GM19023 (cell line): ENCODE data around the gene BMPR1A.
"Not testable (repeated sequence)": the region's sequence is repeated elsewhere in the genome, so short reads cannot be mapped to it uniquely, and the experiment has no call there.

ENCODE experiments used
- ATAC-seq: cut with Tn5 transposase; IDR thresholded peaks from one replicate; pipeline ENCODE4 v1.9.1; 2021; ENCODE audit warnings: mild to moderate bottlenecking, moderate library complexity; ENCODE audit not compliant: unreplicated experiment

The BMPR1A gene

DNA sequence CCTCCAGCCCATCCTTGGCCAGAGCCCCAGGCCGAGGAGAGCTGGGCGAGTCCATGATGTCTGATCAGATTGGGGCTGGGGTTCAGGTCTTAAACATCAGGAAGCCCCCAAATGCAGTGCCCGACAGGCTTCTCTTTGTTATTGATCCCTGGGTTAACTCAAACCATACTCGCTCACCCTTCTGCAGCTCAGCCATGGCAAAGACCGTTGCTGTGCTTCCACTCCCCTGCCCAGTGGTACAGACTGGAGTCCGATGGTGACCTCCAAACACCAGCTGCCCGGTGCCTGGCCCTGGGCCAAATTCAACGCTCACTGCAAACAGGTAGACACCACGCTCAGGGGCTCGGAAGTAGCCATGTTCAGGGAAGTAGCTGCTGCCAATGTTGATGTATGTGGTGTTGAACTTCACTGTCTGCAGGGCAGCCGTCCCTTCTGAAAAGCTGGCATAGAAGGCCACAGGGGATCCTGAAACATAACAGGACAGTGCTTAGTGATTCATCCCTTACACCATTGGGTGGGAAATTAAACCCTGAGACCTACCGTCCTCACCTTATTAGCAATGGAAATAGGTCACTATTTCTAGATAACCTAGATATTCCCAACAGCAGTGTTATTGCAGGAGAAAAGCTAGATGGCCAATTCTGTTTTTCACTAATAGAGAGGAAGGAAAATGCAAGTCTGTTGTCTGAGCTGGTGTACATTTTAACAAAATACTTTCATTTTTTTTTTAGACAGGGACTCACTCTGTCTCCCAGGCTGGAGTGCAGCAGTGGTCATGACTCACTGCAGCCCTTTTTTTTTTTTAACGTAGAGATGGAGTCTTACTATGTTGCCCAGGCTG is 180.5 kb downstream of the BMPR1A start:
- ATAC-seq = no peak

DNA sequence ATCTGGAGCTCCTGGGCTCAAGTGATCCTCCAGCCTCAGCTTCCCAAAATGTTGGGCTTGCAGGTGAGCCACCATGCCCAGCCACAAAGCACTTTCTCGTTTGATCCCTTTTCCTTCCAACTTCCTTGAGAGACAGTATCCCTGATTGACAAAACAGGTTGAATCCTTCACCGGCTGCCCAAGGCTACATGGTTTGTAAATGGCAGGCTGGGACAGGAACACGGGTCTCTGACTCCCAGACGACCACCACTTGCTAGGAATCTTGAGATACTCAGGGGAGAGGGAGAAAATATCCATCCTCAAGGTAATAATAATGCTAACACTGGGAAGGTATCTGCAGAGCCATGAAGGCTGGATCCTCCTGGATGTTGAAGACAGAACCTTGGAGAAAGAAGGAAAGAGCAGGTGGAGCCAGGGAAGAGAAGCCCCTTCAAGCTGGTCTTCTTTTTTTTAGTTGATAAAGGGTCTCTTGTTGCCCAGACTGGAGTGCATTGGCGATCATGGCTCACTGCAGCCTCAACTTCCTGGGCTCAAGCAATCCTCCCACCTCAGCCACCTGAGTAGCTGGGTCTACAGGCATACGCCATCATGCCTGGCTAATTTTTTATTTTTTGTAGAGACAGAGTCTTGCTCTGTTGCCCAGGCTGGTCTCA is 181.2 kb downstream of the BMPR1A start:
- ATAC-seq = no peak

DNA sequence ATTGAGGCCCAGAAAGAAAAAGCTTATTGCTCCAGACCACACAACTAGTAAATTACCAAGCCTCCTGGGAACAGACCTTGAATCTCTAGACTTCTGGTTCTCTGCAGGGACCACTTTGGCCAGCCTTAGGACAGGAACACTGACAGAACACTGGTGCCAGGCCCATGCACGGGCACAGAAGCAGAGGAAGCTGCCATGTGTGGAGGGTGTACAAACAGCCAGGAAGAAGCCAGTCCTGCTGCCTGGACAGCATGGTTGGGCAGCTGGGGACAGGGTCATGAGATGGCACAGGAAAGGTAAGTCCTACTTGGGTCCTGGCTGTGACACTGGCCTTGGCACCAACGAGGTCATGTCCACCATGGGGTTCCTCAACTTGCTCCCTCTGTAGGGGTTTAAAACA is 181.8 kb downstream of the BMPR1A start:
- no peak for ATAC-seq

DNA sequence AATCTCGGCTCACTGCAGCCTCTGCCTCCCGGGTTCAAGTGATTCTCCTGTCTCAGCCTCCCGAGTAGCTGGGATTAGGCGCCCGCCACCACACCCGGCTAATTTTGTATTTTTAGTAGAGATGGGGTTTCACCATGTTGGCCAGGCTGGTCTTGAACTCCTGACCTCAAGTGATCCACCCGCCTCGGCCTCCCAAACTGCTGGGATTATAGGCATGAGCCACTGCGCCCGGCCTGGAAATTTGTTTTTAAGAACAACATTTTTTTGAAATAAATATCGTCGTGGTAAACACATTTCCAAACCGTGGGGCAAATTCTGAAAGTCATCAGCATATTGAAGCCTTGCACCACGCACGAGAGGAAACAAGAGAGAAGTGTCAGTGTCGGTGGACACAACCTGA is 183.7 kb downstream of the BMPR1A start:
- ATAC-seq = not testable (repeated sequence)

DNA sequence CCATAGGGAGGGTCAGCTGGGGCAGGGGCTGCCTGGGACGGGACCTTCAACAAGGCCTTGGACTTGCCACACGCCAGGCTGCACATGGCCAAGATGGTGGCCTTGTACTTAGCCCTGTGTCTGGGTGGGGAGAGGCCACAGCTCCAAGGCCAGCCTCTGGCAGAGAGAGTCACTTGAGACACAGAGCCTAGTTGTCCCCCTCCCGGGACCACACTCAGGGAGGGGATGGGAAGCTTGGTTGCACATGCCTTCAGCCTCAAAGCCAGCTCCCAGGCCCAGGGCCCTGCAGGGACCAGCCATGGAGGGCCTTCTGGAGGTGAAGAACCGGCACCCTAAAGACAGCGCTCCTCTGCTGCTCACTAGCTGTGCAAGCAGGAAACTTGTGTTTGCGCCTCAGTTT is 184.3 kb downstream of the BMPR1A start:
- ATAC-seq = no peak

DNA sequence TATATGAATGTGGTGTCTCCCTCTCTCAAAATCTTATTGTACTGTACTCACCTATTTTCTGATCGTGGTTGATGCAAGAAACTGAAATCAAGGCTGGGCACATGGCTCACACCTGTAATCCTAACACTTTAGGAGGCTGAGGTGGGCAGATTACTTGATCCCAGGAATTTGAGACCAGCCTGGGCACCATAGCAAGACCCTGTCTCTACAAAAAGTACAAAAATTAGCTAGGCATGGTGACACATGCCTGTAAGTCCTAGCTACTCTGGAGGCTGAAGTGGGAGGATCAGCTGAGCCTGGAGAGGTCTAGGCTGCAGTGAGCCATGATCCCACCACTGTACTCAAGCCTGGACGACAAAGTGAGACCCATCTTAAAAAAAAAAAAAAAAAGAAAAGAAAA is 185.0 kb downstream of the BMPR1A start:
- no peak for ATAC-seq

DNA sequence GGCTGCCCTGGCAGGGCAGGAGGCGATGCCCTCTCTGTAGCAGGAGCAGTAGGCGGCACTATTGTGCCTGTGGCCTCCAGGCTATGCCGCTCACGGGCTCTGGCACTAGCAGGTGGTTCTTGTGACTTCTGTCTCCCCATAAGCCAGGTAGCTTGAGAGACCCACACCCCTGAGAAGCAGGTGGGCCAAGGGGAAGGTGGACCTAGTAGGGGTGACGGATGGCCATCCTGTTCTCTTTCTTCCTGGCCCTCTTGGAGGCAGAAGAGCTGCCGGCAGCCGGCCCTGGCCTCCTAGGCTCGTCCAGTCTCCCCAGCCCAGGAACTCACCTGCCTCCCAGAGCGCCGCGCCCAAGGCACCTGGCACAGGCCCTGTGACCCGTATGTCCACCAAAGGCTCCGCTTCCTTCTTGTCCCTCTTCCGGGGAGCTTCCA is 185.6 kb downstream of the BMPR1A start:
- no peak for ATAC-seq

DNA sequence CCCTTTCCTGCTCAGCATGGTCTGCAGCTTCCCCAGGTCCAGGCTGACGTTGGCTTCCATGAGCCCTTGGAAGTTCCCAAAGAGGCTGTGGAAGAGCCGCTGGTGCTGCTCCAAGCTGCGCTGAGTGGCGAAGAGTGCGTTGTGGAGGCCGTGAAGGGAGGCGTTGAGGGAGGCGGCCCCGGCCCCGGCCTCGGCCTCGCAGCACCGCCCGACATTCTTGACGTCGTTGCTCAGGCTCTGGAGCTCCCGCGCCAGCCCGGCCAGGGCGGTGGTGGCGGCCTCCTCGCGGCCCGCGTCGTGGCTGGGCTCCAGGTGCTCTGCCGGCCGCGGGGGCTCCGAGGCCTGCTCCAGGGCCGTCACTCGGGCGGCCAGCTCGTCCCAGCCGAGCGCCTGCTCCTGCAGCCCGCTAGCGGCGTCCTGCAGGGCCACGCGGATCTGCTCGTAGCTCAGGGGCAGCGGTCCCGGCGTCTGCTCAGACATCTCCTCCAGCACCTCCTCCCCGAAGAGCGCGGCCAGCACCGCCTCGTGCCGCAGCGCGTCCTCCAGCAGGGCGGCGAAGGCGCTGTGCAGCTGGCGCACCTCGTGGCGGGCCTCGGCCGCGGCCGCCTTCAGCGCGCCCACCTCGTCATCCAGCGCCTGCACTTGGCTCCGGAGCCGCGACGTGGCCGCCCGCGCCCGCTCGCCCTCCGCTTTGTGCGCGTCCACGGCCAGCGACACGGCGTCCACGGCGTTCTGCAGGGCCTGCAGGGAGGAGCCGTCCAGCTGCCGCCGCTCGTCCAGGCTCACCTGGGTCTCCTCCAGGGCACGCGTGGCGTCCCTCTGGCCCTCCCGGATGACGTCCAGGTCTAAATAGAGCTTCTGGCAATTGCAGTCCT is 186.3 kb downstream of the BMPR1A start:
- ATAC-seq = no peak

DNA sequence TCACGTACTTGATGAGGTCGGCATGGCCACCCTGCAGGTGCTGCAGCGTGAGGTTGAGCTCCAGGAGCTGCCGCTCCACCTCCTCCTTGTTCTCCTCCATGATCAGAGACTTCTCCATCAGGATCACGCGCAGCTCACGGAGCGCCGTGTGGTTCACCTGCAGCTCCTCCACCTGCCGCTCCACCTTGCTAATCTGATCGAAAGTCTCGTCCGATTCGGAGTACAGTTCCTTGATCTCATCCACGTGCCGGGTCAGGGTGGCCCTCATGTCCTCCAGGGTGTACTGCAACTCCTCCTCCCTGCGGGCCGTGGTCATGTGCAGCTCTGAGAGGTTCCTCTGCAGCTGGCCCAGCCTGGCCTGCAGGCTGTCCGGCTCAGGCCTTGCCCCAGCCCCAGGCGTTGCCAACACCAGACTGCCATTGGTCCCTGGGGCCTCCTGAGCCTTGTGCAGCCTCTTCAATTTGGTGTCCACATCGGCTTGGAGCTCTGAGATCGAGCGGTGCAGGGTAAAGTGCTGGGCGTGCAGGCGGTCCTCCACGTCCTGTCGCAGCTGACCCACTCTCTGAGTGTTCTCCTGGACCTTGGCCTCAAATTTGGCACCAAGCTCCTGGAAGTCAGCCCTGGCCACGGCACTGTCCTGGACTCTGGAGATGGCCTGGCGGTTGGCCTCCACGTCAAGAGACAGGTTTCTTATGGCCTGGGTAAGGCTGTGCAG is 187.1 kb downstream of the BMPR1A start:
- ATAC-seq = no peak

DNA sequence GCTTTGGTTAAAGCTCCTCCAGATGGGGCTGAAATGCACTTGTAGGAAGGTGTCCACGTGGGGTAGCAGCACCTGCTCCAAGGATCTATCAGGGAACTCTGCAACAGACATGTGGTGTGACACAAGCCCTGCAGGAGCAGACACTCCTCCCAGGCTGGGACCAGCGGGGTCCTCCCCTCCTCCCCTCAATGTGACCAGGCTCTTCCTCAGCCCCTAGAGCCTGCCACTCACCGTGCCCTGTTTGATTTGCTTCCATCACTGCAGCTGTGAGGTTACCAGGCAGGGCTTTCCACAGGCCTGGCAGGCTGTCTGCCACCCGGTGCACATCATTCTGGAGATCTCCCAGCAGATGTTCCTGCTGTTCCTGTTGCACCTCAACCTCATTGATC is 187.6 kb downstream of the BMPR1A start:
- no peak for ATAC-seq

DNA sequence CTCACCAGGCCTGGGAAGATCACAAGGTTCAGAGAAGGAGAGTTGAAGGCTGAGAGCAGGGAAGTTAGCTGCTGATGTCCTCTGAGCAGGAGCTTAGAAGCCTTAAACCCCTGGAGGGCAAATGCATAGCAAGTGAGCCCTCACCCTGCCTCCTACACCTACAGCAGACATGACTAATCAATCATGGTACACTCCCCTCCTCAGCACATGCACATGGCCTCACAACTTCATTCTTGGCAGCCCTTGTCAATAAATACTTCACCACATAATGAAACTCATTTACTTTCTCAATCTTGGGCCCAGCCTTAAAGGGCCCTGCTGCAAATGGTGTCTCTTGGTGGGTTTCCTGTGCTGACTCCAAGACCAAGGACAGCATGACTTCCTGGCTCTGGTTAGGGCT is 188.1 kb downstream of the BMPR1A start:
- ATAC-seq = no peak

DNA sequence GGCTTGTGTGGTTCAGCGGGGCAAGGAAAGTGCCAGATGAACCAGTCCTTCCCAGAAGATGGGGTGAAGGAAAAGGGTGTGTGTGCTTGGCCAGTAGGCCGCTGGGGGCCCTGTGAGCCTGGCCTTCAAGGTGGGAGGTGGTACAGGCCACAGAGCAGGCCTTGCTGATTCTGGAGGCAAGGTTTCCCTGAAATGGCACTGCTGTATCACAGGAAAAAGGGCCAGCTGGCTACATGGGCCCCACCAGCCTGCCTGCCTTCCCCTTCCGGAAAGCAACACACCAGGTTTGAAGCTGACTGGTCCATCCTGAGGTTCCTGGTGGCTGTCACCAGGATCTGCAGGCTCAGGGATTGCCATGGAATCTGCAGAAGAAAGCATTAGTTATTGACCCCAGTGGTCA is 188.5 kb downstream of the BMPR1A start:
- ATAC-seq = no peak

DNA sequence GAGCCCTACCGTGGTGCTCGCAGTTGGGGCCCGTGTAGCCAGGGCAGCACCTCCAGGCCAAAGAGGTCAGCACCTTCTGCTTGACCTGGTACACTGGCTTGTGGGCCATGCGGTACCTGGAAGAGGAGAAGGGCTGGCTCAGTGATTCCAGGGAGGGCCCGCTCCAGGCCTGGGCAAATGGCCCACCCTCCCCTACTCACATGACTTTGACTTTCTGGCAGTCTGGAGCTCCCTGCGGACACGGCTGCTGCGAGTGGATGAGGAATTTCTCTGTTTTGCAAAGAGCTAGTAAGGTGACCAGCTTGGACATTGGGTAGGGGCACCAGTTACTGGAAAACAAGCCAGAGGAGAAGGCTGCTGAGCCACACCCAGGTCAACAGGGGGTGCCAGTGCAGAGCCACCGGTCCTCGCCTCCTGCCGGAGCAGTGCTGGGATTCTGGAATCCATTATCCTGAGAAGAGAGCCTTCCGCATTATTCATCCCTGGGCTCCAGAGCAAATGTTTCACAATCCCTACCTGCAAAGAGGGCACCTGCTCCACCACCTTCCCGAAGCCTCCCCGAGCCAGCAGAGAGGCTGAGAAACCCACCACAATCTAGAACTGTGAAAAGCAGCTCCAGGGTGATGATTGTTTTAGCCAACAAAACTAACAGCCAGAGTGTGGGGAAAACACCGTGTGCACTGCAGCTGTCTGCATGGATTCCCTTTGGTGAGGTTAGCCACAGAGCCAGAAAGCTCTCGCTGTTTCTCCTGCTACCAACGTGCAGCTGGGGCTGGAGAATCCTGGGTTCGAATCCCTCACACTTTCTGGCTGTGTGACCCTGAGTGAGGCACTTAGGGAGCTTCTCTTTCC is 189.2 kb downstream of the BMPR1A start:
- no peak for ATAC-seq

DNA sequence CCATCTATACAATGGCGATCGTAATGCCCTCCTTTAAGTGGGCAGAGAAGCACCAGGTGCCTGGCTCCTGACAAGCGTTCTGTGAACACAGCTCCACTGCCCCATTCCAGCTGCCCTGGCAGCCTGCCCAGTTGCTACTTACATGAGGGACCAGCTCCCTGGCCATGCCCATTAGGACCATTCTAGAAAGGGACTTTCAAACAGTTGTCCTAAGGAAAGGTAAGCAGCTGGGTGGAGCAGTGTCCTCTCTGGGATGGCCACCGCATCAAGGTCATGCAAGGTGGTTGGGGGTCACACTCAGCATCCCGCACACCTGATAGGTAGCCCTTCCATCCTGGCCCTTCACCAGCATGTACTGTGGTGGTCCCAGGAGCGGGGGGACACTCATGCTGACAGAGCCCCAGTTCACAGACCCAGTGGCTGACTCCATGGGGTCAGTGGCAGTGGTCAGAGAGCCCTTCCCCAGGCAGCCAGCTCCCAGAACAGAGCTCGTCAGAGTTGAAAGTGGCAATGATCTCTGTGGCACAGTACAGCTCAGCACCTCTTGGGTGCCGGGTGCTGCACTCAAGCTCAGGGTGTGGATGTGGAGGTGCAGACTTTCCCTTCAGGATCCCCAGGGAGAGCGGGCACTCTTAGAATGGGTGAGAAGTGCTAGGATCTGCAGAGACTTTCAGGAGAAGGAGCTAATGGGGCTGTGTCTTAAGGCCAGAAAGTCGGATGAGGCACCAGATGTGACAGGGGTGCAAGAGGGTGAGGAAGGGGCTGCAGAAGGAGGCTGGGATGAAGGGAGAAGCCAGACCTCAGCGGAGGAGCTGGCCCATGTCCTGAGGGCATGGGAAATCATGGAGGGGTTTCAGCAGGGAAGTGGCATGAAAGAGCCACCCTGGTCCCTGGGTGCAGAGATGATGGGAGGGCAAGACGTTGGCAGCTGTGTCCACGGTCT is 190.1 kb downstream of the BMPR1A start:
- ATAC-seq = no peak

DNA sequence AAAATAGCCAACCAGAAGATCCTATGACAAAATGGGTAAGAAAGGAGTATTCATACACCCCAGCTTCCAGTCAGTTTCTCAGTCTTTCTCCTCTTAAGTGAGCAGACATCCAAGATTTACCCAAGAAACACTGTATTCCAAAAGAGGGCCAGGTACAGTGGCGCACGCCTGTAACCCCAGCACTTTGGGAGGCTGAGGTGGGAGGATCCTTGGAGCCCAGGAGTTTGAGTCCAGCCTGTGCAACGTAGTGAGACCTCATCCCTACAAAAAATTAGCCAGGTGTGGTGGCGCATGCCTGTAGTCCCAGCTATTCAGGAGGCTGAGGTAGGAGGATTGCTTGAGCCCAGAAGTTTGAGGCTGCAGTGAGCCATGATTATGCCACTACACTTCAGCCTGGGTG is 191.4 kb downstream of the BMPR1A start:
- ATAC-seq = not testable (repeated sequence)

DNA sequence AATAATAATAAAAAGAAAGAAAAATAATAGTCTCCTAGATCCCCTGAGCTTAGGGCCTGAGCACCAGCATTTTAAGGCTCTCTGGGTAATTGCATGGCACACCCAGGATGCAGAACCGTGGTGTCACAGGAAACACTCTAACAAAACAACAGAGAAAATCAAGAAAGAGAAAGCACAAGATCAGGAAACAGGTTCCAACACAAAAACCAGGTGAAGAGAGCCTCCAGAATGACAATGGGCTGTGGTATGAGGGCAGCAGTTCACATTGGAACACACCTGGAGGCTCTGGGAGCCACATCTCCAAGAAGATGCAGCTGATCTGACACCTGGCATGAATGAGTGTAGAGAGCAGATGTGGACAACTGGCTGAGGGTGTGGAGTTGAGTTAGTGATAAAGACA is 193.9 kb downstream of the BMPR1A start:
- ATAC-seq = no peak

DNA sequence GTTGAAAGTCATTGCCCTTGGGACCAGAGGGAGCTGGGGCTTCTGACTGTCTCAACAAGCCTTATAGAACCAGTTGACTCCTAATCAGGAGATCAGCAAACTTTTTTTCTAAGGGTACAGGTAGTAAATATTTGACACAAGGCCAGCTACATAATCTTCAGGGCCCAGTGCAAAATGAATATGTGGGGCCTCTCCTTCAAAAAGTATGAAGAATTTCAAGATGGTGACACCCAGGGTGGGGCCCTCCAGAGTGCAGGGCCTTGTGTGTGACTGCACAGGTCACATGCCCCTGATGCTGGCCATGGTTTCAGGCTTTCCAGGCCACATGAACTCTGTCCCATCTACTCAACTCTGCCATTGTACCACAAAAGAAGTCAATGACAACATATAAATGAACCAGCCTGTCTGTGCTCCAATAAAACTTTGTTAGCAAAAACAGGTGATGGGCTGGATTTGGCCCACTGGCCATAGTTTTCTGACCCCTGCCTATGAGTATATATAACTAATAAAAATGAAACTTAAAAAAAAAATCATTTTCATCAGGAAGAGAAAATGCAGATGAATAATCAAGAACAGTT is 194.9 kb downstream of the BMPR1A start:
- ATAC-seq = no peak

DNA sequence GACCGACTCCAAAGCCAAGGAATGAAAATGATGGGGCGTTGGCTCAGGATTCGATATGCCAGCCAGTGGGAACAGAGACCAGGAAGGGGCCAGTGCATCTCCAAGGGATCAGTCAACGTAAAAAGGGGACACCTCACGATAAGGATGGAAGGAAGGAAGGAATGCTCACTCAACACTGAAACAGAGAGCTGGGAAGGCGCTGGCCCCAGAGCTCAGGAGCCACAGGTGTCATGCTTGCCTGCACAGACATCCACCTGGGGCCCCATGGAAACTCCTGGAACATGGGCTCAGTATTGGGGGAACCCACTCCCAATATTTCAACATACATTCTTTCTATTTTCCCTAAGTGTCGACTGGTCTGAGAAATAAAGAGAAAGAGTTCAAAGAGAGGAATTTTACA is 195.7 kb downstream of the BMPR1A start:
- no peak for ATAC-seq

DNA sequence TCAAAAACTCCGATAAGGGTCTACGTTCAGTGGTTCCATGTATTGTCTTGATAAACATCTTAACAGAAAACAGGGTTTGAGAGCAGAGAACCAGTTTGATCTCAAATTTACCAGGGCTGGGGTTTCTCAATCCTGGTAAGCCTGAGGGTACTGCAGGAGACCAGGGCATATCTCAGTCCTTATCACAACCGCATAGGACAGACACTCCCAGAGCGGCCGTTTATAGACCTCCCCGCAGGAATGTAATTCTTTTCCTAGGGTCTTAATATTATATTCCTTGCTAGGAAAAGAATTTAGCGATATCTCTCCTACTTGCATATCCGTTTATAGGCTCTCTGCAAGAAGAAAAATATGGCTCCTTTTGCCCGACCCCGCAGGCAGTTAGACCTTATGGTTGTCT is 196.3 kb downstream of the BMPR1A start:
- not testable (repeated sequence) for ATAC-seq
